SKM-1 treated with dmso at 0.1 percent for 144 hours (cell line): Measurements from ENCODE around the gene MAP3K6.

Source experiments
- DNase-seq: peaks from one replicate; lab custom pipeline; 2025; ENCODE audit not compliant: unreplicated experiment; lab: John Stamatoyannopoulos, UW

The MAP3K6 gene

DNA sequence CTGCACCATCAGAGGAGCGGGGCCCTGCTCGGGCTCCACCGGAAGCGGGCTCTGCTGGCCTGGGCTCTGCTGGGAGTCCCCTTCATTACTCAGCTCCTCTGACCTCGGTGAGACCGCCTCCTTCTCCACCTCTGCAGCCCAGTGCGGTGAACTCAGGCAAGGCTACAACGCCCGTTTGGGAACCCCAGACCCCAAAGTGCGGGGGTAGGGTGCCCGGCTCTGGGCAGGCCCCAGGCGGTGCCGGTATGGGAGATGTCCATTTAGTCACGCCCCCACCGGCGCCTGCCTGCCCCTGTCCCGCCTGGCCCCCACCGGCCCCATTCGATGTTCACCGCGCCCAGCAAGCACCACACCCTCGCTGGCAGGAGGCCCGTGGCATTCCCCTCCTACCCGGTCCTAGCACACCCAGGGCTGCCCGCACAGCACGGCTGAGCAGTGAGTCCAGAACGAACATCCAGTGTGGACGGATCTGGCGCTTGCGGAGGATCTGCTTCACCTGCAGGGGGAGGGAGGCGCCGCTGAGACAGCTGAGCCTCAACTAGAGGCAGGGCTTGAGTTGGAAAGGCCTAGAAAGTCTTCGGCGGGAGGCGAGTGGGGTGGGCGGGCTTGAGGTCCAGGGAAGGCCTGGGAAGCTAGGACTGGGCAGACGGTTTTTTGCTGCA lies 10.0 kb downstream of the MAP3K6 start:
- DNase-seq = no peak

GRCh38 chr1:27356277-27356618 lies 10.5 kb downstream of the MAP3K6 start:
- DNase-seq = no peak

DNA sequence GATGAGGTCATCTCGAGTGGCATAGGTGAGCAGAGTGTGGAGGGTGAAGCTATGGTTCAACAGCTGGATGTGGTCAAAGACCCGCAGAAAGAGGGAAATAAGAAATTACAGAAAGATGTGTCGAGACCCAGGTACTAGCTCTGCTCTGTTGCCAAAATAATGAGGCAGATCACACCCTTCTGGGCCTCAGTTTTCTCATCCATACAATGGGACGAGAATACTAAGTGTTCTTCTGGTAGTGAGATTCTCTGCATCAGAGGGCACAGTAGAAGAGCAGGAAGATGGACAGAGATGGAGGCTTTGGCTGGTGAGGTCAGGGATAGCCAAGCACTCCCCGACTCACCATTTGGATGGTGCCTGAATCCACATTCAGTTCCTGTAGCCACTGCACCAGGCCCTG lies 11.1 kb downstream of the MAP3K6 start:
- no peak for DNase-seq

DNA sequence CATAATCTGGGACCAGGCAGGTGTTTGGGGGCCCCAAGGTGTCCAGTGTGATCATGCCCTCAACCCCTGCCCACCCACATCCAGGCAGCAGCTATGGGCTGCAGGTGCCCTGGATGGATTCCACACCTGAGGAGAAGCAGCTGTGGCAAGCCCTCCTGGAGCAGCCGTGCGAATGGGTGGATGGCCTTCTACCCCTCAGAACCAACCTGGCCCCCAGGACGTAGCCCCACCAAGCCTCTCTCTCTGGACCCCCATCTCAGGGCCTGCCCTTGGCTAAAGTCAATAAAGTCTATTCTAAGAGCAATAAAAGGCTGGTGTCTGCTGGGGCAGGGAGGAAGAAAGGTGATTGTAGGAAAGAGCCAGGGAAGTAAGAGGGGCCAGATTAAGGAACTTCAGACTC lies 13.1 kb downstream of the MAP3K6 start:
- no peak for DNase-seq

GRCh38 chr1:27353166-27353565 lies 13.6 kb downstream of the MAP3K6 start:
- no peak for DNase-seq

- no peak for DNase-seq
Observed at GRCh38 chr1:27351541-27352107, 15.1 kb downstream of the MAP3K6 start.

- DNase-seq = no peak
Observed at GRCh38 chr1:27350663-27351540, 15.9 kb downstream of the MAP3K6 start.

- no peak for DNase-seq
Observed at GRCh38 chr1:27349784-27350662, 16.7 kb downstream of the MAP3K6 start.

DNA sequence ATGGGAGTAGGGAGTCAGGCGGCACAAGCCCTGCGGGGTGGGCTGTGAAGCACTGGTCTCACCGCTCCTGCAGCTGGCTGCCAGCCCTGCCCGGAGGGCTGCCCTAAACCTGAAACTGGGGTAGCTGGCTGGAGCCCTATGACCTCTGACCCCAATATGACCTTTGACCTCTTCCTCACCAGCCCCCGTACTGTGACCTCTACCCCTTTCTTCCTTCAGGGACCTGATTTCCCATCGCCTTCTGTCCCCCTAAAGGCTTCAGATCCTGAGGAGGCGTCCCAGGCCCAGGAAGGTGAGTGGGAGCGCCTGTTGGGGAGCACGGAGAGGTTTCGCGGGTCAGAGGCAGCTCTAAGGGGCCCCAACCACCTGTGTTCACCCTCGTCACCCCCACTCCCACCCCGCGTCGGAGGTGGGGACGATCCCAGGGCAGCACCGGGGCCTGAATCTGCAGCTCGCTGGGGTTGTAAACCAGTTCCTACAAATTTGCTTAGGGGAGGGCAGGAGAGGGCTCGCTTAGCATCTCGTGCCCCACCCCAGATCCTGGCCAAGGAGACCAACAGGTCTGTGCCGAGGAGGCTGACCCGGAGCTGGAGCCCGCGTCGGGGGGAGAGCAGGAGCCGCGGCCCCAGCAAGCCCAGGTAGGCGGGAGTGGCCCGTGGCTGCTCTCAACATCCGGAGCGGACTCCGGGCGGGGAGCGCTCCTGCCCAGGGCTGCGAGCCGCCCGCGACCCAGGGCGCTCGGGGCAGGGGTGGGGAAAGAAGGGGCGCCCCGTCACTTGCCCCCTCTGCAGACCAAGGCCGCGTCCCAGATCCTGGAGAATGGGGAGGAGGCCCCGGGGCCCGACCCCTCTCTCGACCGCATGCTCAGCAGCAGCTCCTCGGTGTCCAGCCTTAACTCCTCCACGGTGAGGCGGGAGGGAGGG lies 17.6 kb downstream of the MAP3K6 start:
- no peak for DNase-seq

- DNase-seq = no peak
Observed at GRCh38 chr1:27346991-27347624, 19.7 kb downstream of the MAP3K6 start.

DNA sequence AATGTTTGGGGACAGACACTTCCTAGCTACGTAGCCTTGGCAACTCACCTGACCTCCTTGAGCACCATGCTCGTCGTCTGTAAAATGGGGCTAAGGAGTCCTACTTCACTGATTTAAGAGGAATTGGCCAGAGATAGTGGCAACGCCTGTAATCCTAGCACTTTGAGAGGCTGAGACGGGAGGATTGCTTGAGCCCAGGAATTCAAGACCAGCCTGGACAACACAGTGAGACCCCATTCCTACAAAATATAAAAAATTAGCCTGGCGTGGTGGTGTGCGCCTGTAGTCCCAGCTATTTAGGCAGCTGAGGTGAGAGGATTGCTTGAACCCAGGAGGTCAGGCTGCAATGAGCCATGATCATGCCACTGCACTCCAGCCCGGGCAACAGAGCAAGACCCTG lies 20.4 kb downstream of the MAP3K6 start:
- no peak for DNase-seq

- DNase-seq = no peak
Observed at GRCh38 chr1:27345272-27345671, 21.5 kb downstream of the MAP3K6 start.

DNA sequence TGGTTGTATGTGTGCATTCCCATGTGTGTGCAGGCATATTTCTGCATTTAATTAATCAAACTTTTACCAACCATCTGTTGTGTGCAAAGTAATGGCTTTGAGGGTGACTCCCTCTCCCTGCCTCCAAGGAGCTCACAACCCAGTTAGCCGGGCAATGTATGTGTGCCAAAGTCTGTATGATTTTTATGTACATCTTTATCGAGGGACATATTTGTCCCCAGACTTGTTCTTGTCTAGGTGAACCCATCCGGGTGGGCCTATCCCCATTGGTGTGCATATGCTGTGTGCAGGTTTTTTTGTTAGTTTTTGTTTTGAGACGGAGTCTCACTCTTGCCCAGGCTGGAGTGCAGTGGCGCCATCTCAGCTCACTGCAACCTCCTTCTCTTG lies 23.1 kb downstream of the MAP3K6 start:
- DNase-seq = no peak

DNA sequence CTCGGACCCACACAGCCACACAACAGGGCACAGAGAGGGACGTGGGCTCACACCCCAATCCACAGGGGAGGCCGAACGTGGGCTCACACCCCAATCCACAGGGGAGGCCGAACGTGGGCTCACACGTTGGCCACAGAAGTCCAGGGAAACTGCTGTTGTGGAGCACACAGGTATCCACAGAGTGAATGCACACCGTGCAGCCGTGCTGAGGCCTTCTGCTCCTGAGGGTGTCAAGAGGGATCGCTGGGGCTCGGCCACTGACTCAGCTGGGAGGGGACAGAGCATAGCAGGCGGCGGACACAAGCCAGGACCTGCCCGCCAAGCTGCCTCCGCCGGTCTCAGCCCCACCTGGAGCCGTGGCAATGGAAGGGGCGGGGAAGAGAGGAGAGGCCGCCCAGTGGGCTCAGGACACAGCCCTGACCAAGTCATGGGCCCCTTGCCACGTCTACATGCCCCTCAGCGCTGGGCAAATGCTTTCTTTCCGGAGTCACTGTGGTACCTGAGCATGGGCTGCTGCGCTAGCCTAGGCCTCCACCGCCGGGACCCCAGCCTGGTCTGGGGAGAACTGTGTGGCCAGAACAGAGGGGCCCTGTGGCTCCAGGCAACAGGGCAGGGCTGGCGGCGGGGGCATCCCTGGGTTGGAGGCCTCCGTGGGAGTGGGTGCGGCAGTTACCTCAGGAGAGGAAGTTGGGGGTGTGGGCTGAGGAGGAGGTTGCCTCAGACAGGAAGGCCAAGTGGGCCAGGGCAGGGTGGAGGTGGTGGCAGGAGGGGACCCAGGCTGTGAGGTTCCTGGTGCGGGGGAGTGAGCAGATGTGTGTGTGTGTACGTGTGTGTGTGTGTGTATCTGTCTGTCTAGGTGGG lies 23.8 kb downstream of the MAP3K6 start:
- peak; percentile 91 for DNase-seq

DNA sequence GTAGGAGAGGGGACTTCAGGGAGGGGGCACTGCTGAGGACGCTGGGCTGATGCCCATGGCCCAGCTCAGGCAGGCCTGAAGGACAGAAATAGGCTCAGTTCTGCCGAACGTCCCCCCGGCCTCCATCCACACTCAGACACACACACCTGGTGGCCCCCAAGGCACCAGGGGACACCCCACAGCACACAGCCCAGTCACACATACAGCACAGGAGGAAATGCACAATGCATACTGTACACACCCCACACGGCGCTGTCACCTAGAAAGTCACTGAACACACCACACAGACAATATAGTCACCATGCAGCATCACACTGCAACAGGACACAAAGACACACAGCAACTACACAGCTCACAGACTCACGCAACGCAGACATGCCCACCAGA lies 24.4 kb downstream of the MAP3K6 start:
- DNase-seq = no peak

DNA sequence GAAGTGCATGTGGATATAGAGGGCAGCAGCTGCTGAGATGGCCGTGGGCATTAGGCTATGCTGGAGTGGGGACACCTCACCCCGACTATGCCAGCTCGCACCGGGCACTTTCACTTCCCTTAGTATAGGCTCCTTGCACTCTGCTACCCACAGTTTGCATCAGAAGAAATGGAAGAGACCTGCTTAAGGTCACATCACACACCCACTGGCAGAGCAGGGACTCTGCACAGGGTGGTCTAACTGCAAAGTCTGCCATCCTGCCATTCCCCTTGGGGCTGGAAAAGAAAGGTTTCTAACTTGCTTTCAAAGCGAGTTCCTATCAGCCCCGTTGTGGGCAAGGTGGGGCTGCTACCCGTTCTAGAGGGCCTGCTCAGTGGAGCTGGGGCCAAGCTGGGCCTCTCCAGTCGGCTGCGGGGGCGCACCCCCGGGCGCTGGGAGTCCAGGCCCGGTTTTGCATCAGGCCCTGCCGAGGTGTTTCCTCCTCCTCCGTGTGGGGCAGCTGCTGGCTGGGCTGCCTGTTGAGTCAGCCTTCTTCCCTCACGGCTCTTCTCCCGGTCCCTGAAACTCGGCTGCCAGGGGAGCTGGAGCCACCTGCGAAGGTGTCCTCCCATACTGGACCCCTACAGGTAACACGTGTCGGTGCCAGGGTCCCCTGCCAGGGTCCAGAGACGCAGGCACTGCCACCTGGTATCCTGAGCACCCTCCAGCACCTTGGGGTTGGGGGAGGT lies 25.1 kb downstream of the MAP3K6 start, which contains the start of gene SYTL1:
TSS of gene SYTL1 (plus strand) at position 498 of the 728 bp plus-strand sequence. CDS start 3,313 bp downstream, outside the sequence.
- peak; percentile 67 for DNase-seq

- DNase-seq = peak; percentile 26
Observed at GRCh38 chr1:27339213-27339612, 27.5 kb downstream of the MAP3K6 start.

DNA sequence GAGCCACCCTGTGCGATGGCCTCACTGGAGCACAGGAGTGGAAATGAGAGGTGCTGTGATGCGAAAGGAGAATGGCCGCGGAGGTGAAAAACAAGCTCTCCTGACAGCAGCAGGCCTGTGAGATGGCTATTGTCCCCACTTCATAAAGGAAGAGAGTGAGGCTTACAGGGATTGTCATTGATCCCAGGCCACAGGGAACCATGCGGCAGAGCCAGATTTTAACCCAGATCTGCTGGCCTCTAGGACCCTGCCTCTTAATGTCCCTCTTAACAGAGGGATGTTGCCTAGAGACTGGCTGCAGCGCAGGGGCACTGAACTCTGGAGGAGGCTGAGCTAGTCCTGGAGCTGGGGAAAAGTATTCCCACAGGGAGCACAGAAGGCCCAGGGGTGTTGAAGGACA lies 28.0 kb downstream of the MAP3K6 start:
- no peak for DNase-seq
